ENCODE results near the gene FBXO36.
"Not testable (repeated sequence)": the region's sequence is repeated elsewhere in the genome, so short reads cannot be mapped to it uniquely, and the experiment has no call there.

Gene FBXO36

DNA sequence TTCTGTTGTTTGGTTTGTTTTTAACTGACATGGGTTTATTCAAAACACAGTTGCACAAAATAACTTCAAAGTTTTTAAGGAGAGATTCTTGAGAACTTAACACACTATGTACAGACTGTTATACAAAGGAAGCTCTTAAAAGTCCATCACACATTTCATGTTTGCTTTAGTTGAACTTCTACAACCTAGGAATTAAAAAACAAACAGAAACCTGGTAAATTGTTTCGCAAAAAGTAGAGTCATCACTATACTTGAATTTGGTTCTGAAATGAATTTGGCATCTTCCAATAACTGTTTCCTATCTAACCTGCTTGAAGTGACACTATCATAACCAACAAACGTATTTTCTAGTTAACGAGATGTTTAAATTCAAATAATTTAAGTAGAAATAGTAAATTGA, 22.3 kb upstream of the FBXO36 start:
- no peak for DNase-seq (ENCODE audit: extremely low read depth, low read depth)
- TF ChIP-seq, protein P1, sequence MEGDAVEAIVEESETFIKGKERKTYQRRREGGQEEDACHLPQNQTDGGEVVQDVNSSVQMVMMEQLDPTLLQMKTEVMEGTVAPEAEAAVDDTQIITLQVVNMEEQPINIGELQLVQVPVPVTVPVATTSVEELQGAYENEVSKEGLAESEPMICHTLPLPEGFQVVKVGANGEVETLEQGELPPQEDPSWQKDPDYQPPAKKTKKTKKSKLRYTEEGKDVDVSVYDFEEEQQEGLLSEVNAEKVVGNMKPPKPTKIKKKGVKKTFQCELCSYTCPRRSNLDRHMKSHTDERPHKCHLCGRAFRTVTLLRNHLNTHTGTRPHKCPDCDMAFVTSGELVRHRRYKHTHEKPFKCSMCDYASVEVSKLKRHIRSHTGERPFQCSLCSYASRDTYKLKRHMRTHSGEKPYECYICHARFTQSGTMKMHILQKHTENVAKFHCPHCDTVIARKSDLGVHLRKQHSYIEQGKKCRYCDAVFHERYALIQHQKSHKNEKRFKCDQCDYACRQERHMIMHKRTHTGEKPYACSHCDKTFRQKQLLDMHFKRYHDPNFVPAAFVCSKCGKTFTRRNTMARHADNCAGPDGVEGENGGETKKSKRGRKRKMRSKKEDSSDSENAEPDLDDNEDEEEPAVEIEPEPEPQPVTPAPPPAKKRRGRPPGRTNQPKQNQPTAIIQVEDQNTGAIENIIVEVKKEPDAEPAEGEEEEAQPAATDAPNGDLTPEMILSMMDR (IDR thresholded peaks at IDR 0.05; ENCODE audit: low read depth, low read length): no peak

DNA sequence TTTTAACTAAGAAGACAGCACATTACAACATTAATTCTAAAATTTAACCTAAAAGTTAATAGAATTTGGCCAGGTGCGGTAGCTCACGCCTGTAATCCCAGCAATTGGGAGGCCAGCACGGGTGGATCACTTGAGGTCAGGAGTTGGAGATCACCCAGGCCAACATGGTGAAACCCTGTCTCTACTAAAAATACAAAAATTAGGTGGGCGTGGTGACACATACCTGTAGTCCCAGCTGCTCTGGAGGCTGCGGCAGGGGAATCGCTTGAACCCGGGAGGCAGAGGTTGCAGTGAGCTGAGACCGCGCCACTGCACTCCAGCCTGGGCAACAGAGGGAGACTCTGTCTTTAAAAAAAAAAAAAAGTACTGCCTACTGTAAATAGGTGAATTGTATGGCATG, 21.8 kb upstream of the FBXO36 start:
- DNase-seq (ENCODE audit: extremely low read depth, low read depth): not testable (repeated sequence)

DNA sequence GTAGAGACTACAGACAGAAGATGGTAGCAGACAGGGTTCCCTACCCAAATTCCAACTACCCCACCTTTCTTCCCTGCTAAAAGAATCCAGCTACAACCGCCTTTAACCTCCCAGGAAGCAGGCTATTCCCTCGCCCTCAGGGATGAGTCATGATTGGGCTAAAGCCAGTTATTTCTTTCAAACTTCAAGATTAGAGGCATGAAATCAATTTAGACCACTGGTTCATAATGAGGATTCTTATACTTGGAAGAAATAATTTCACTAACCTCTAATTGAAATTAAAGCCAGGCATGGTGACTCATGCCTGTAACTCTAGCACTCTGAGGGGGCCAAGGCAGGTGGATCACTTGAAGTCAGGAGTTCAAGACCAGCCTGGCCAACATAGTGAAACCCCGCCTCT, 20.5 kb upstream of the FBXO36 start:
- TF ChIP-seq, protein P1 (IDR thresholded peaks at IDR 0.05; ENCODE audit: low read depth, low read length): no peak
- DNase-seq (ENCODE audit: extremely low read depth, low read depth): peak; percentile 35

DNA sequence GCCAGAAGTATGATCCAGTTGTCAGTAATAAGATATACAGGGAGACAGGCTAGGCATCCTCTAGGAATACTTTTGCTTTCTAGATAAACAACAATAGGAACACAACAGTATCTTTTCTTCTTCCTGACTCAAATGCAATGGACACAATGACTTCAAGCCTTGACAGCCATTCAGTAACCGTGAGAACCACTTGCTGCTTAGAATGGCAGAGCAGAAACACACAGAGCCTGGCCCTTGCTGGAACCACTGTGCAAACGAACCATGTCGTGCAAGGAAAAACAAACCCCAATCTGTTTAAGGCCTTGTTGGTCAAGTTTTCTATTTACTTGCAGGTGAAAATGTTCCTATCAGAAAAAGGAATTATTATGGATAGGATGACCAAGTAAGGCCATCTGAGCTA, 19.3 kb upstream of the FBXO36 start:
- TF ChIP-seq, protein P1 (IDR thresholded peaks at IDR 0.05; ENCODE audit: low read depth, low read length): no peak
- no peak for DNase-seq (ENCODE audit: extremely low read depth, low read depth)

DNA sequence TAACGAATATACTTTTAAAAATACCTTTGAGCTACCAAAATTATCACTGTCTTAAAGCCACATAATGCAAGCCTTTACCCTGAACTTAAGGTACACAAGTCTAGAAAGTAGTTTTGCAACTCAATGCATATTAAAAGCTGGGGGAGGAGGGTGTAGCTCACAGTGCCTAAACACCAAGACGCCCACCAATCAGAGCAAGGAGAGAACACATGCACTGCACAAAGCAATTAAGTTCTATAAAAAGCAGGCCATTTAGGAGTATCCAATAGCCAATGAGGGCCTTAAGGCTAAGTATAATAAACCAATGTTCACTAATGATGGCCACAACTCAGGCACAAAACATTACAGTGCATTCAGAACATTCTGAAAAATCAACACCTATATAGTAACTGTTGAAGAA, 16.7 kb upstream of the FBXO36 start:
- TF ChIP-seq, protein P1 (IDR thresholded peaks at IDR 0.05; ENCODE audit: low read depth, low read length): no peak
- no peak for DNase-seq (ENCODE audit: extremely low read depth, low read depth)

DNA sequence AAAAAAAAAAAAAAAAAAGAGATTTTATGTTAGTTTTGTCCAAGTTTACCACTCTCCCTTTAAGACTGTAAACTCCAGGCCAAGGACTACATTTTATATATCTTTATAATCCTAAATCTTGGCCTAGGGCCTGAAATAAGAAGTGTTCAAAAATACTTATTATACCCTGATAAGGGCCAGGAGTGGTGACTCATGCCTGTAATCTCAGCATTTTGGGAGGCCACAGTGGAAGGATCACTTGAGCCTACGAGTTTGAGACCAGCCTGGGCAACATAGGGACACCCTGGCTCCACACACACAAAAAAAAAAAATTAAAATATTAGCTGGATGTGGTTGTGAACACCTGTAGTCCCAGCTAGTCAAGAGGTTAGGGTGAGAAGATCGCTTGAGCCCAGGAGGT, 13.2 kb upstream of the FBXO36 start:
- DNase-seq (ENCODE audit: extremely low read depth, low read depth): no peak
- TF ChIP-seq, protein P1 (IDR thresholded peaks at IDR 0.05; ENCODE audit: low read depth, low read length): no peak

DNA sequence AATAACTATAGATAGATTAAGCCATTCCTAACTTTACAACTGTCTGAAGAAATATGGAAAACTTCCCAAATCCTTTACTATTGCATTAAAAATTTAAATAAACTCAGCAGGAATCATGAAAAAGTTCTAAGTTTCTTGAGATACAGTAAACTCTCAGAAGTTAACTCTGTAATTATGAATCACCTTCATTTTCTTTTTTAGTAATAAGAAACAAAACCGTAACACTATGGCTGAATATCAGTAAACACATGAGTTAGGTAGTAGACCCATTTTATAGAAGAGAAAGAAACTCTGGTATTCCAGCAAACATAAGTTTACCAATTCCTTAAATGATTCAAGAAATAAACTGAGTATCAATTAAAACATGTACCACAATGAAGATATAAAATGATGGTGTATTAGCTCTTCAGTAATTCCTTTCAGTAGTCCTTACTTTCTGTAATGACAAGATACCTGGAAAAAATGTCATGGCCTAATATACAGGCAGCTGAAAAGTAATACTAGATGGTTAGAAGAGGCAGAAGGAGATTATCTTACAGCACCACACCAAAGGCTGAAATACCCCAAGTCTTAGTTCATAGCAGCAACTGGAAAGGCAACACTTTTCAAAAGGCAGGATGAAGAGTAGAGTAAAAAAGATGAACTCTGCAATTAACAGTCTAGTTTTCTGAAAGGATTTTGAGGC, 12.0 kb upstream of the FBXO36 start:
- DNase-seq (ENCODE audit: extremely low read depth, low read depth): no peak
- TF ChIP-seq, protein P1 (IDR thresholded peaks at IDR 0.05; ENCODE audit: low read depth, low read length): no peak

DNA sequence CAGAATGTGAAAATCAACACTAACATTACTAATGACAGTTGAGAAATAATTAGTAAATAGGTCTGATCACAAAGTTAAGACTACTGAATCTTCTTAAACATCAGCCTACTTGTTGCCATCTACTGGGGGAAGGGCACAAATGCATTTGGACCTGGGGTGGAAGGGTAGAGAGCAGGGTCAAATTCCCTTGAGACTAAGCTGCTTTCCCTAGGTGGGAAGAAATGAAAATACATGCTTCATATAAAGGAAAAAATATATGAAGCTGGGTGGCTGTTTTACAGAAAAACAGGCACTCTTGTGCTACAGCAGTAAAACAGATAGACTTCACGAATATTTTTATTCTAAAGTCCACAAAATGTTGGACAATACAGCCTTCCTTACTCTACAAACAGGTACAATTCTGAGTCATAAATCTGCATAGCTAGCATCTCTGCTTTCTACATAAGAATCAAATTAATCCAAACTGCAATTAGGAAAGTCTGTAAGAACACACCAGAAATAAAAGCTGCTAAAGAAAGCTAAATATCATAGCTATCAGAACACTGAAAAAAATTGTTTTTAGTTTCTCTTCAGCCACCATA, 11.4 kb upstream of the FBXO36 start:
- DNase-seq (ENCODE audit: extremely low read depth, low read depth): no peak
- TF ChIP-seq, protein P1 (IDR thresholded peaks at IDR 0.05; ENCODE audit: low read depth, low read length): peak; percentile 17
